AG09319 (cell line): Measurements from ENCODE around the gene PISD.

Experiments used
- DNase-seq: peaks from one replicate; pipeline ENCODE4 v3.0.0-alpha.2; 2010; ENCODE audit warnings: low read depth; ENCODE audit errors: extremely low read depth
- CTCF ChIP-seq: IDR thresholded peaks from 2 replicates; pipeline ENCODE4 v1.5.1; 2011; ENCODE audit warnings: low read depth, mild to moderate bottlenecking, inconsistent platforms, low read length, moderate library complexity

PISD gene

GRCh38 chr22:31621507-31622124, 40.4 kb downstream of the PISD start:
- no peak for DNase-seq
- TF ChIP-seq CTCF, result no peak

GRCh38 chr22:31620756-31621480, 41.1 kb downstream of the PISD start:
- DNase-seq, result no peak
- TF ChIP-seq CTCF, result no peak

GRCh38 chr22:31619611-31620300, 42.3 kb downstream of the PISD start:
- no peak for TF ChIP-seq CTCF
- DNase-seq, result no peak

GRCh38 chr22:31618471-31619176, 43.4 kb downstream of the PISD start:
- no peak for TF ChIP-seq CTCF
- no peak for DNase-seq

- TF ChIP-seq CTCF, result no peak
- no peak for DNase-seq
Measured at GRCh38 chr22:31618057-31618456, 44.0 kb downstream of the PISD start.

- no peak for DNase-seq
- no peak for TF ChIP-seq CTCF
Measured at GRCh38 chr22:31616315-31616980, 45.6 kb downstream of the PISD start.
